AG04449 (cell line): ENCODE data around the gene C6orf132.

Experiments
- CTCF ChIA-PET: fragments of 350-600 bp; formaldehyde crosslinking; extraction: SDS; loops from one replicate; lab custom pipeline; 2021; ENCODE audit warnings: antibody characterized with exemption; lab: Yijun Ruan, JAX
- POLR2A ChIA-PET: fragments of 400-600, 350-600 bp; formaldehyde crosslinking; extraction: SDS; loops from one replicate; lab custom pipeline; 2020; ENCODE audit warnings: antibody characterized with exemption, inconsistent platforms; lab: Yijun Ruan, JAX
- DNase-seq: peaks from one replicate; pipeline ENCODE4 v3.0.0-alpha.2; 2010; ENCODE audit warnings: low read depth, low spot score
- H3K4me3 ChIP-seq: 2 replicates; pipeline ENCODE4 v1.5.1; 2011; ENCODE audit warnings: low read depth, mild to moderate bottlenecking, control low read depth, low read length
- CTCF ChIP-seq: IDR thresholded peaks from one replicate; pipeline ENCODE4 v1.5.1; 2011; ENCODE audit warnings: mild to moderate bottlenecking, moderate library complexity, low read length, control low read depth, inconsistent platforms; ENCODE audit not compliant: insufficient read depth; ENCODE audit errors: missing control alignments

The C6orf132 gene

GRCh38 chr6:42135722-42136121, 6.7 kb downstream of the C6orf132 start:
- ChIA-PET CTCF (interaction anchor here (0.9 to 3.2 kb wide), 3 partner anchors 28 to 79 kb away, joined by 5 to 14 read pairs (median 8); no protein-coding TSS in a partner anchor), POLR2A (no interaction called here)
- H3K4me3 ChIP-seq, result no peak overlapping the region
- TF ChIP-seq CTCF, result no peak
- no peak for DNase-seq

- no peak overlapping the region for H3K4me3 ChIP-seq
- ChIA-PET CTCF (interaction anchor here (3.2 kb wide), 1 partner anchor 31 kb away, joined by 14 read pairs; no protein-coding TSS in a partner anchor), POLR2A (no interaction called here)
- TF ChIP-seq CTCF, result no peak
- DNase-seq, result no peak
Observed at GRCh38 chr6:42135161-42135560, 7.3 kb downstream of the C6orf132 start.

GRCh38 chr6:42133926-42134325, 8.5 kb downstream of the C6orf132 start:
- no peak overlapping the region for H3K4me3 ChIP-seq
- ChIA-PET CTCF (no interaction called here), POLR2A (no interaction called here)
- no peak for DNase-seq
- TF ChIP-seq CTCF, result no peak

GRCh38 chr6:42131531-42131930, 10.9 kb downstream of the C6orf132 start:
- H3K4me3 ChIP-seq, result no peak overlapping the region
- ChIA-PET CTCF (no interaction called here), POLR2A (no interaction called here)
- no peak for TF ChIP-seq CTCF
- DNase-seq, result no peak

GRCh38 chr6:42129360-42129676, 13.1 kb downstream of the C6orf132 start:
- CTCF ChIA-PET, result interaction anchor here (1.2 to 2.9 kb wide), 4 partner anchors 25 to 47 kb away, joined by 3 to 13 read pairs (median 4); no protein-coding TSS in a partner anchor
- no peak for TF ChIP-seq CTCF

GRCh38 chr6:42128460-42129359, 13.7 kb downstream of the C6orf132 start:
- POLR2A ChIA-PET, result no interaction called here
- DNase-seq, result no peak
- no peak overlapping the region for H3K4me3 ChIP-seq
- CTCF ChIA-PET, result interaction anchor here (0.5 to 2.9 kb wide), 5 partner anchors 9 to 47 kb away, joined by 3 to 13 read pairs (median 4); no protein-coding TSS in a partner anchor
- no peak for TF ChIP-seq CTCF

More at GRCh38 chr6:42129360-42129676, 13.1 kb downstream of the C6orf132 start:
- no peak overlapping the region for H3K4me3 ChIP-seq
- POLR2A ChIA-PET, result no interaction called here
- no peak for DNase-seq
